Activated T-helper 9 cell treated with anti-CD3 and anti-CD28 coated beads, Interleukin-2, amount 50 U/mL, for 16 hours (primary cell): ENCODE measurements around the gene ASB7.
"Not testable (repeated sequence)": the region's sequence is repeated elsewhere in the genome, so short reads cannot be mapped to it uniquely, and the experiment has no call there.

Experiments used
- DNase-seq: peaks from one replicate; pipeline ENCODE4 v3.0.0-alpha.2; 2020; ENCODE audit warnings: low read depth

The ASB7 gene, protein sequence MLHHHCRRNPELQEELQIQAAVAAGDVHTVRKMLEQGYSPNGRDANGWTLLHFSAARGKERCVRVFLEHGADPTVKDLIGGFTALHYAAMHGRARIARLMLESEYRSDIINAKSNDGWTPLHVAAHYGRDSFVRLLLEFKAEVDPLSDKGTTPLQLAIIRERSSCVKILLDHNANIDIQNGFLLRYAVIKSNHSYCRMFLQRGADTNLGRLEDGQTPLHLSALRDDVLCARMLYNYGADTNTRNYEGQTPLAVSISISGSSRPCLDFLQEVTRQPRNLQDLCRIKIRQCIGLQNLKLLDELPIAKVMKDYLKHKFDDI

DNA sequence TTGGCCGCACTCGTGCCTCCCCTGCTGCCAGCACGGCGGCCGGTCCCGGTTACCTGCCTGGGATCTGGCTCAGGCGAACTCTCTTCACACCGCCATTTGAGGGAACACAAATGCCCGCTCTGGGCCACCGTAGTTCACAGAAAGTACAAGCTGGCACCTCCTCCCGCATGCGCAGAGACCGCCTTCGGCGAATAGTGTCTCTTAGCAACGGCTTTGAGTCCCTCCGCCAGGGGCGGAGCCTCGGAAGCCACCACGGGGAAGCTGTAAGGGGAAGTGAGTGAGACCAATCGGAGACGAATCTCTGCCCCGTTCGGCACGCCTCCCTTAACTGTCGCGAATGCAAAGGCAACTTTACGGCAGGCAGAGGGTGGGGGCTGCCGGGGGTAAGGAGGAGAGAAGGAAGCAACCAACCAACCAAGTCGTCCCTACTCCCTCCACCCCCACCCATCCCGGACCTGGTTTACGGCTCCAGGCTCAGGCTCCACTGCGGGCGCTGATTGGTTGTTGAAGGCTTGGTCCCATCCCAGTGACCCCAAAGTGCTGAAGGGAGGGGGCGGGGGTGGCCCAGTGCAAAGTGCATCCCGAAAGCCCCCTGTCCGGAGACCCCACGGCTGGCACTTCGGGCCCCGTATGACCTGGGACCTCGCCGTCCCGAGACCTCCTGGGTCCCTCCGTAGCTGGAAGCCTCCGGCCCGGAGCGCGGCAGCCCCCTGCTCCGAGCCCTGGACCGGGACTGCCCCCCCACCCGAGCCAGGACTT is at the start of gene ASB7, which contains the start of gene LINS1:
TSS of gene ASB7 (plus strand) at position 526 of the 759 bp plus-strand sequence. CDS start 9,628 bp downstream, outside the sequence.
TSS of gene LINS1 (minus strand) at position 121 of the 759 bp plus-strand sequence. CDS start 21,342 bp downstream, outside the sequence.
- peak; percentile 100 for DNase-seq

- no peak for DNase-seq
Measured at GRCh38 chr15:100553468-100553867, 48.9 kb upstream of the ASB7 start.

DNA sequence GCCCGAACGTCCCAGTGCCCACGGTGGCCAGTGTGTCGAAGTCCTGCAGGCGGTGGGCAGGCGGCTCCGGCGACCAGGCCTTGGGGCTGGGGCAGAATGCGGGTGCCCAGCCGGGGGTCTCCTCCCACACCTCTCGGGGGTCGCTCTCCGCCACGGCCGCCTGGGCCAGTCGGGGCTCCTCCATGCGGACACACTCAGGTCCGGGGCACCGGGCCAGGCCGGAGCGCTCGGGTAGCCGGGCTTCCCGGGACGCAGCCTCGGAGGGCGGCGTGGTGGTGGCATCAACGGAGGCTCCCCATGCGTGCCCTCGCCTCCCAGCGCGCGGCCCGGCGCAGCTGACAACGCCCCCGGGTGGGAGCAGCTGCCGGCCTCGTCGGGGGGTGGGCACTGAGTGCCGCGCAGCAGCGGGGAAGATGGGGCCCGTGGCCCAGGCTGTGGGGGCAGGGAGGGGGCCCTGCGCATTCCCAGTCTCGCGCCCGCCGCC is 43.6 kb upstream of the ASB7 start:
- no peak for DNase-seq

DNA sequence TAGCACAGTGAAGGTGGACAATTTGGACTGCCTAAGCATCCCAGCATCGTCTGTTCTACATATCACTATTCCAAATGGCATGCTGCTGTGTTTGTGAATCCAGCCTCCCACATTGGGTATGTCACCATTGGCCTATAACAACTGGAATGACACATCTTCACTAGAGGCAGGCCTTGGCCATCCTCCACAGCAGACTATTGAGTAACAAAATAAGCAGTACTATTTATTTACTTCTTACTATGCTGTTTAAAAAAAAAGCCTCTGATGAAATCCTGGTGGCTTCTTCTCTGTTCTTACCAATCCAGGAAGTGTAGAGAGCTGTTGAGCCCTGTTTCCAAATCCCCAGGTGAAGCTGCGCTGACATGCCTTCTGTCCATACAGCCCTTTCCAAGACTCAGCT is 43.1 kb upstream of the ASB7 start:
- DNase-seq: no peak

DNA sequence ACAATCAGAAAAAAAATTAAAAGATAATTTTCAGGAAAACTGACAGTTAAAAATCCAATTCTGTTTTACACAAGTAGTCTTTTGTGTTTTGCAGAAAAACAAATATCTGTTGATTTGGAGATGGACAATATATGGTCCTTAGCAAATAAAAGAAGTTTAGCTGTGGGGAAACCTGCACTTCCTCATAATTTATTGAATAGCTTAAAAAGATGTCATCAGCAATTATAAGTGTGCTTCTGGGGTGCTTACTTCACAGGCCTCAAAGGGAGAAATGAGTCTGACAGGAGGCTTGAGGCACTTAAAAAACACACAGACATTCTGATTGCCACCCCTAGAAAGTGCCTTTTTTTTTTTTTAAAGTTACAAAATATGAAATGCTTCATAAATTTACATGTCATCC is 42.1 kb upstream of the ASB7 start:
- no peak for DNase-seq

DNA sequence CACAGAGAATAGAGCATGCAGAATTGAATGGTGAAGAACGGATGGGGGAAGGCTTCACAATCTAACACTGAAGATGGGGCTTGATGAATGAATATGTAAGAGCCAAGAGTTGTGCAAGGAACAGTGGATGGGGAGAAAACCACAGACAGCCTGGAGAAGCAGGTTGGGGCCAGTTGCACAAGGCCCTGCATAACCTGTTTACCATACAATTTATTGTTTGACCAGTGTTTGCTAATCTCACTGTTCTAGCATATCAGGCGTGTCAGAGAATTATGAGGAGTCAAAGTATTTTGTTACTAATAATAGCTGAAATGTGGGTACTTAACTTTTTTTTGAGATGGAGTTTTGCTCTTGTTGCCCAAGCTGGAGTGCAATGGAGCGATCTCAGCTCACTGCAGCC is 36.8 kb upstream of the ASB7 start:
- no peak for DNase-seq

GRCh38 chr15:100566850-100567628 is 35.4 kb upstream of the ASB7 start:
- no peak for DNase-seq

DNA sequence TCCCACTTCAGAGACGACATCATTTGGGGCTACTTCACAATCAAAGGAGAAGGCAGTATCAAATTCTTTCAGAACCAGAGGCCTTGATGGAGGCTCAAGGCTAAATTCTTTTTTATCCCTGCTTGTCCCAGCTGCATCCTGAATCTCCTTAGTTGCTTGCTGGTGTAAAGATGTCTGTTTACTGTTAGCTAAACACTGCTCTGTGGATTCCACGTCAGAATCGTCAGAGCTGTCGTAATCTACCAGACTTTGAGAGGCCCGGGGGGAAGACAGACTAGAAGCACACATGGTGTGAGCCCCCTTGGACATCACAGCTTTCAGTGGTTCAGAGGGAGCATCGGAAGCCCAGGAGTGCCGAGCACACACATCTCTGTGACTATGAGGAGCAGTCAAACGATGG is 33.0 kb upstream of the ASB7 start:
- DNase-seq: no peak

GRCh38 chr15:100570275-100570674 is 32.1 kb upstream of the ASB7 start:
- no peak for DNase-seq

DNA sequence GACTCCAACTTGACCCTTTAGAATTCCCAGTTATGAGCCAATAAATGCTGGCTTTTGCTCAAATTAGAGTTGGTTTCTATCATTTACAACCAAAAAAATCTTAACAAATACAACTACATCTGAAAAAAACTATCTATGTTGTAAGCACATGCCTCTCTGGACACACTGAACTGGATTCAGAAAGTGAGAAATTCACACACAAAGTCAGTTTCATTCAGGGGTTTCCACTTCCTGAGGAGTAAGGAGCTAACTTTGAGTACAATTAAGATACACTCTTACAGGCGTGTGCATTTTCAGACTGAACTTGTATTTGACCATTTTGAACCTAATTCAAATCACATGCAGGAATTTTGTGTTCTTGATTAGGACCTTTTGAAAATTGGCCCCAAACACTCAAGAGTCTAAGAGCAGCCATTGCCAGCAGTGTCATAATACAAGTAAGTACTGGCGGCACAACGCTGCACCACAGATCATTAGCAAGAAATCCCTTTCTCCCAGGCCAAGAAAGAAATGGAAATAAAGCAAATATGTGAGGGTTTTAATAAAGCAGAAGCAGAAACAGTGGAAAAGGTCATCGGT is 31.6 kb upstream of the ASB7 start:
- DNase-seq: no peak

GRCh38 chr15:100571592-100572167 is 30.7 kb upstream of the ASB7 start:
- DNase-seq: no peak

DNA sequence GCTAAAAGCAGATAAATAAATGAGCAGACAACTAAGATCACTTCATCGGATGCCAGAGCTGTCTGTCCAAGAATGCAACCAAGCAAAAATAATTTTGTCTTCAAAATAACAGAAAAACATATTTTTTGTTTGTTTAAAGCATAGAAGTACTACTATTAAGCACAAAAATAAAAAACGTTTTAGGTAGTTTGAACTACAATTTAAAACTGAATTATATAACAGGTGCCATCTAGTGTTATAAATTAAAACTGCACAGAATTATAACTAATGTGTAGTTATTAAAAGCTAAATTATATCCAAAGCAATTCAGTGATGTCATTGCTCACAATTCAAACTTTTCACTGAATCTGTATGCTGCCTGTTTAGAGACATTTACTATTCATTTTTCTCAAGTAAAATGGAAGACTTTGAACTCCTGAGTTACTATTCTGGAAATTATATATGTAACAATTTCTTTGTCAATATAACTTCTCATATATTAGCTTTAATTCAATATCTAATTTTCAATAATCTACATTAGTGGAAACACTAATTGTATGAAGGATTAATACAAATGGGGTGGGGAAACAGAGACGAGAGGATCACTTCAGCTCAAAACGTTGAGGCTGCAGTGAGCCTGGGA is 29.9 kb upstream of the ASB7 start:
- DNase-seq: no peak

DNA sequence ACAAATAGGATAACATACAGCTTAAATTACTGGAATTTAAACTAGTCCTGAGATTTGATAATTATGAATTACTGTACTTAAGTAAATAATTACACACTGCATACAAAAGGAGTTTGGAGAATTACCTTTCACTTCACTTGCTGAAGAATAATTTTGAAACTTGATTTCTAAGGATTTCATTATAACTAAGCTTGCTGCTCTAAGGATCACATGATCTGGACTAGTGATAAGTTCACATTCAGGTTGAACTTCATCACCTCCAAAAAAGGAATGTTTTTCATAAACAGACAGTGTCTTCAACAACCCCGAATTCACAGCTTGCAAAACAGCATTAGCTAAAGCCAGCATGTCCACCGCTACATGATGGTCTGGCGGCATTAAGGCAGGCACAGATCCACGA is 28.9 kb upstream of the ASB7 start:
- DNase-seq: no peak

DNA sequence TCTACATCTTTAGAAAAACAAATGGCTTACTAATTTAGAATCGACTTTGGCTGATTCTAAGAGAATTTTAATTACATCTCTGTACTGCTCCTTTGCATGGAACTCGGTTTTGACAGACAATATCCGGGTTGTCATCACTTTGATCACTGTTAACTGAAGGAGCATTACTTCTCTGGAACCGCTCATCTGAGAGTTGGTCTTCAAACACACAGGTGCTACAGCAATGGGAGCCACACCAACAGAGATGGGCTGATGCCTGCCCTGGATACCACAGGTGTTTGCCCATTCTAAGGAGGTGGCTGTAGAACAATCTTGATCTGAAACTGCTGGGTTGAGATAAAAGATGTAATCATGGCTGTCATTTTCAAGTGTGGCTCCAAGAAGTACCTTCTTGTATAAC is 22.0 kb upstream of the ASB7 start:
- DNase-seq: no peak

- DNase-seq: no peak
Measured at GRCh38 chr15:100588638-100589242, 13.6 kb upstream of the ASB7 start.

DNA sequence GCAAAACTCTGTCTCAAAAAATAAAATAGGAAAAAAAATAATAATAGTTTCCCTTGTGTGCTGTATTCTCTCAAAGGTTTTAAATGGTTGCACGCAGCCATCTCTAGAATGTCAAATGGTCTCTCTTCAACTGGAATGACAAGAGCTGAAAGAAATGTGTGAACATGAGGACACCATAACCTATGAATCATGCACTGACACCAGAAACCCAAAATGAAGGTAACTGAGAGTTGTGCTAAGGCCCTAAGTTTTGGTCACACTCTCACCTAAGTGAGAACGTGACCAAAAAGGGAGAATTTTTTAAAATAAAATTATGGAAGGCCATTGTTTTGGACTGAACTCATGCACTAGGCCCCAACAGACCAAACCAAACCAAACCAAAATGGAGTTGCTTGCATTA is 11.2 kb upstream of the ASB7 start:
- not testable (repeated sequence) for DNase-seq

DNA sequence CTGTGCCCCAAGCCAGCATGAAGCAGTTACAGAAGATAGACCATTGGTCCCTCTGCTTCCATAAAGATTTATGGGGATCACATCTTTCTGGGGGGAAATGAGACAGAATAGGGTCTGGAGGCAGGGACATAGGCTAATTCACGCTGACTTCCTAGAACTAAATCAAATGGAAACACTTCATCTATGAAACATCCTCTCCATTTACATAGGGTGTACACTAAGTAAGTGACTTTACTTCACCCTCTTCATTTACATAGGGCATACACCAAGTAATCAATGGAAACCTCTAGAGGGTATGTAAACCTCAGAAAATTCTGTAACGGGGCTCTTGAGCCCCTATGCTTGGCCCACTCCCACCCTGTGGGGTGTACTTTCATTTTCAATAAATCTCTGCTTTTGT is 10.6 kb upstream of the ASB7 start:
- no peak for DNase-seq

GRCh38 chr15:100592898-100593297 is 9.5 kb upstream of the ASB7 start:
- no peak for DNase-seq

DNA sequence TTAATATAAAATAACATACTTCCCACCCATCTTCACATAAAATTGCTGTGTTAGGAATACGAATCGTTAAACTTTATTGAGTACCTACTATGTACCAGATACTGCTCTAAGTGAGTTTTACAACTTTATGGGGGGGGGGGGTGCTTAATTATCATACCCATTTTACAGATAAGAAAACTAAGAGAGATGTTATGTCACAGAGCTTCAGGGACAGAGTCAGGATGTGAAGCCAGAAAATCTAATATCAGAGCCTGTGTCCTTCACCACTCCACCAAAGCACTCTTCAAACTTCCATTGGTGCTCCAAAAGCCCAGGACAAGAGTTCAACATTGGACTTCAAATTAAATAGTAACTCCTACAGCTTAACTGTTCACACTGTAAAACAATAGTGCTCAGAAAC is 9.0 kb upstream of the ASB7 start:
- DNase-seq: no peak

DNA sequence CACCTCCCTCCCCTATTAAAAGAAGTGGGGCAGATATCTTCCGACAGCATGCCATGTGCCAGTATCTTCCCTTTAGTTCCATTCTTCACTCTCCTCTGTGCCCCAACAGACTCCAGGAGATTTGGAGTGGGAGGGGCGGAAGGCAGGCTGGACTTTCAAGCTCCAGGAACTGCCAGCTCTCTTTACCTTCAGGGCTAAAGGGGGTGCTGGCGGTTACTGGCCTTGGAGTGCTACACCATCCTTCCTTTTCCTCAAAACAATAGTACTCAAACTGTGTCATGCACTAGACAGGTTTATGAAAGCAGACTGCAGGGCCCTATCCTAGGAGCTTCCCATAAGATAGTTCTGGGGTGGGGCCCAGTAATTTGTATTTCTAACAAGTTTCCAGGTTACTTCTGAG is 6.4 kb upstream of the ASB7 start:
- DNase-seq: no peak

GRCh38 chr15:100596792-100597191 is 5.6 kb upstream of the ASB7 start:
- peak; percentile 89 for DNase-seq
